Gastroesophageal sphincter (tissue), 4 donors: ENCODE data around the gene IVD. TPM values are rescaled to one million over a fixed set of nuclear protein-coding genes. Genes with fewer than 3 reads are reported as not detected.
A peak's percentile ranks its signal among the peaks of the same experiment; 100 is the strongest.

ENCODE experiments used
- ATAC-seq: fragments of 150-250 bp; one replicate; pipeline ENCODE4 v1.9.1; 2016; ENCODE audit warnings: mild to moderate bottlenecking, moderate library complexity
- H3K27ac ChIP-seq, 4 donors: fragments of 200-600 bp; sonication (generic) in 3 of 4; 1 replicate in 3 of 4; 2 replicates in 1 of 4; pipeline ENCODE4 v1.5.1; 2016 to 2019
- H3K27me3 ChIP-seq: fragments of 200-600 bp; sonication (generic); one replicate; pipeline ENCODE4 v1.5.1; 2019
- H3K36me3 ChIP-seq, 2 donors: fragments of 200-600 bp; sonication (generic); one replicate each; pipeline ENCODE4 v1.5.1; 2019; ENCODE audit warnings: control low read depth in 1 of 2
- H3K4me1 ChIP-seq, 3 donors: fragments of 200-600 bp; sonication (generic); 1 replicate in 2 of 3; 2 replicates in 1 of 3; pipeline ENCODE4 v1.5.1; 2016 to 2019; ENCODE audit warnings: control low read depth in 2 of 3
- H3K4me3 ChIP-seq, 2 donors: fragments of 200-600 bp; sonication (generic); one replicate each; pipeline ENCODE4 v1.5.1; 2019; ENCODE audit warnings: mild to moderate bottlenecking in 1 of 2, moderate library complexity in 1 of 2
- H3K9me3 ChIP-seq, 3 donors: fragments of 200-600 bp; sonication (generic); one replicate each; pipeline ENCODE4 v1.5.1; 2017 to 2019; ENCODE audit warnings: control low read depth in 2 of 3
- EP300 ChIP-seq: sonication (generic); formaldehyde crosslinking; IDR thresholded peaks from one replicate; pipeline ENCODE4 v1.6.1; 2017; ENCODE audit warnings: antibody characterized with exemption, mild to moderate bottlenecking
- POLR2A ChIP-seq, 2 donors: fragments of 450-650 bp; IDR thresholded peaks; one replicate each; pipeline ENCODE4 v1.6.1; 2017; ENCODE audit warnings: antibody characterized with exemption in 2 of 2, mild to moderate bottlenecking in 2 of 2, moderate library complexity in 1 of 2
- POLR2AphosphoS5 ChIP-seq: sonication (generic); formaldehyde crosslinking; IDR thresholded peaks from one replicate; pipeline ENCODE4 v1.6.1; 2017; ENCODE audit warnings: antibody characterized with exemption
- WGBS, 2 donors: methylation state at CpG; one replicate each; pipeline ENCODE4 v1.1.5; 2018; ENCODE audit warnings: low coverage in 1 of 2; 5-methylcytosine and 5-hydroxymethylcytosine counted together
- total RNA-seq, 4 donors: library from RNA; depleted of rRNA; stranded (reverse); fragments of >200 nt; gene quantifications; one replicate each; pipeline ENCODE4 v1.1.0, GENCODE V29; 2016
- TF ChIP-seq, protein P1 (sequence below), 4 experiments: fragments of 200-600 bp in 2 of 4; fragments of 450-650 bp in 2 of 4; sonication (generic) in 1 of 4; IDR thresholded peaks; one replicate each; pipeline ENCODE4 v1.5.1; 2017 to 2019; ENCODE audit warnings: antibody characterized with exemption in 4 of 4, mild to moderate bottlenecking in 2 of 4, moderate library complexity in 2 of 4

Gene IVD
- total RNA-seq, 4 donors from 2014 or later = 26.1 to 80.2 (median 50.1) TPM

DNA sequence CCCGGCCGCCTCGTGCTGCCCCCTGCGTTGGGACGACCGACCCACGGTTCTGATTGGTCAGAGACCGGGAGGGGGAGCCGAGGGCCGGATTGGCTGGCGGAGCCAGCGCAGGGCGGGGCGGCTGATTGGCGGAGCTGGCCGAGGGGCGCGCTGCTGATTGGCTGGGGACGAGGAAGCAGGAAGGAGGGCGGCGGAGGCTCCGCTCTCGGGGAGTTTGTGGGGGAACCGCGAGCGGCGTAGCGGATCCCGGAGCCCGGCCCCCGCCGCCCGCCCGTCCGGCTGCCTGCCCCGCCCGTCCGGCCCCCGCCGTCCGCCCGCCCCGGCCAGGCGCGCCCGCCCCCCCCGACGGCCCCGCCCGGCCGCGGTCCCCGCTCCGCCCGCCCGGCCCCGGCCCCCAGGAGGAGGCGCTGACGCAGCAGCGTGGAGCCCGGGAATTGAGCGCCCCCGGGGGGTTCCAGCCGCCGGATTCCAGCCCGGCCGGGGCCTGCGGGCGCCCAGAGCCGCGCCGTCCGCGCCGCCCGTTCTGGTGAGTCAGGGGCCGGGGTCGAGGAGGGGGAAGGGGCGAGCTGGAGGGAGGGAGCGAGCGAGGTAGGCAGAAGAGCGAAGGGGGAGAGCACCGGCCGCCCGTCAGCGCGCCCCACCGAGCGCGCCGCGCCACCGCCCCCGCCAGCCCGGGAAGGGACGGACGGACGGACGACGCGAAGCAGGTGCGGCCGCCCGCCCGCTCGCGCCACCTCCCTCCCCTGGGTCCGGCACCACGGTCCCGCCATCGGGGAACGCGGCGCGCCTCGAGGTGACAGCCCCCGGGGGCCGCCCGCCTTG is 35.4 kb downstream of the IVD start, which contains the start of gene BAHD1:
BAHD1 (plus strand) TSS at position 211 of the 822 bp plus-strand sequence. CDS start 17,512 bp downstream, outside the sequence.
- WGBS, 2 donors = no CpG with 5 or more reads among the region's 119 CpGs
- H3K27ac ChIP-seq = peak within 1 kb of the TSS in 3 of 4 donors; percentile 83 to 89 (median 88)
- peaks cover 0 to 73% (median 30%) of the 10 kb centered on the region in 3 donors for H3K4me1 ChIP-seq
- TF ChIP-seq EP300 (no peak), POLR2A (IDR thresholded peaks at IDR 0.05) (peak in 1 of 2 donors; percentile 12), POLR2AphosphoS5 (peak; percentile 36)
- H3K36me3 ChIP-seq = no peaks in the 10 kb centered on the region
- peak; percentile 95 for ATAC-seq
- peak within 1 kb of the TSS; percentile 70 to 96 for H3K4me3 ChIP-seq
- H3K27me3 ChIP-seq = peaks cover 34% of the 10 kb centered on the region
- H3K9me3 ChIP-seq = no peaks in the 10 kb centered on the region

DNA sequence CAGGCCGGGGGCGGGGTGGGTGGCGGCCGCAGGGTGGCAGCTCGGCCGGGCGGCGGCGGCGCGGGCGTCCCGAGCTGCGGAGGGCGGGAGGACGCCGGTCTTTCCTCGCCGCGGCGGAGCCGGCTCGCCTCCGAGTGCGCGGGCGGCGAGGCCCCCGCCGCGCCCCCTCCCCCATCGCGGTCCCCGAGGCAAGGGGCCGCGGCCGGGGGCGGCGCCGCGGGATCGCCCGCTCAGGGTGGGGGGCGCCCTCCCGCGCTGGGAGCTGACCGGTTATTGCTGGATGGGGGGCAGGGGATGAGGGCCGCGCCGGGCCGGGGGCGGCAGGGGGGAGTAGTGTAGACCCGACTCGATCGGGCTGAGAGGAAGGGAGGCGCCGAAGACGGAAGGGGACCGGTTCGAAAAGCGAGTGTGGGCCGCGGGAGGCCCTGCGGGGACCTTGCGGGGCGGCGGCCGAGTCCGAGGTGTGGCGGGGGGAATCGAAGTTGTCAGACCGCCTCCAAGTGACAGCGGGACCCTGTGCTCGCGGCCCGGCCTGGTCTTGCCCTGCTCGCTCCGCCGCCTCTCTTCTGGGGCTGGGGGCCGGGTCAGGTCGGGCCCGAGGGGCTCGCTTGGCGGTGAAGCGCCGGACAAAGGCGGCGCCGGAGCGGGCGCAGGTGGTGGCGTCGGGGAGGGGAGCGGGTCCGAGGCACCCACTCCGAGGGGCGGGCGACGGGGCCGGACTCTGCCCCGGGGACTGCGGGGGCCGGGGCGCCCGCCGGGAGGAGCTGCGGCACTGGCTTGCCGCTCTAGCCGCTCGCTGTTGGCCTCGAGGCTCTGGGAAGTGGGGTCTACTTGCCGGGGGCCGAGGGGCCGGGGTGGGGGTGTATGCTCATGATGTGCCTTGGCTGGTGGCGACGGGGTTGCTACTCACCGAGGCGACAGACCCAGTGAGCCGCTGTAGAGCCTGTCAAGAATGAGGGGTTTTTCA is 36.3 kb downstream of the IVD start:
- H3K9me3 ChIP-seq = no peaks in the 10 kb centered on the region
- ATAC-seq = no peak
- peak overlapping the region; percentile 70 to 96 for H3K4me3 ChIP-seq
- WGBS, 2 donors = 0% methylated on average over 5 of the region's 119 CpGs; no CpG with 5 or more reads in 1 of the 2 donors
- H3K27me3 ChIP-seq = peaks cover 25% of the 10 kb centered on the region
- H3K27ac ChIP-seq = peak overlapping the region in 3 of 4 donors; percentile 83 to 89 (median 88)
- H3K36me3 ChIP-seq = no peaks in the 10 kb centered on the region
- peaks cover 0 to 73% (median 21%) of the 10 kb centered on the region in 3 donors for H3K4me1 ChIP-seq
- TF ChIP-seq, protein P1, sequence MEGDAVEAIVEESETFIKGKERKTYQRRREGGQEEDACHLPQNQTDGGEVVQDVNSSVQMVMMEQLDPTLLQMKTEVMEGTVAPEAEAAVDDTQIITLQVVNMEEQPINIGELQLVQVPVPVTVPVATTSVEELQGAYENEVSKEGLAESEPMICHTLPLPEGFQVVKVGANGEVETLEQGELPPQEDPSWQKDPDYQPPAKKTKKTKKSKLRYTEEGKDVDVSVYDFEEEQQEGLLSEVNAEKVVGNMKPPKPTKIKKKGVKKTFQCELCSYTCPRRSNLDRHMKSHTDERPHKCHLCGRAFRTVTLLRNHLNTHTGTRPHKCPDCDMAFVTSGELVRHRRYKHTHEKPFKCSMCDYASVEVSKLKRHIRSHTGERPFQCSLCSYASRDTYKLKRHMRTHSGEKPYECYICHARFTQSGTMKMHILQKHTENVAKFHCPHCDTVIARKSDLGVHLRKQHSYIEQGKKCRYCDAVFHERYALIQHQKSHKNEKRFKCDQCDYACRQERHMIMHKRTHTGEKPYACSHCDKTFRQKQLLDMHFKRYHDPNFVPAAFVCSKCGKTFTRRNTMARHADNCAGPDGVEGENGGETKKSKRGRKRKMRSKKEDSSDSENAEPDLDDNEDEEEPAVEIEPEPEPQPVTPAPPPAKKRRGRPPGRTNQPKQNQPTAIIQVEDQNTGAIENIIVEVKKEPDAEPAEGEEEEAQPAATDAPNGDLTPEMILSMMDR (IDR thresholded peaks at IDR 0.05) = peak in 2 of 4 experiments; percentile 12 to 56
- no peak for TF ChIP-seq EP300

DNA sequence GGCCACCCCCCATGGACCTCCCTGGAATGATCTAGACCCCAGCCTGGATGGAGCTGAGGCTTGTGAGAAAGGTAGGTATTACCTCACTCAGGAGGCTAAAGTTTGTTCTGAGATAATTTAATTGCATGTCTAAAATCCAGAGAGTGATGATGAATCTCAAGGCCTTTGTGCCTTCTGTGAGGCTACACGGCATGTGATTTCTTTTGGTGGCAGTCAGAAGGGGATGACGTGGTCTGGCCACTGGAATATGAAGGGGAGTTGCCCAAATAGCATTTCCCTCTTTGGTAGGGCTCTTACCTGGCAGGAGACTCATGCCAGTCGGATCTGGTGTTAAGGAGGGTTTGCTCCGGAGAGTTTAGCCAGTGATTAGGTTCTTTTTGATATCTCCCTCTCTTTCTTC is 37.7 kb downstream of the IVD start:
- no peak overlapping the region for H3K4me3 ChIP-seq
- H3K27ac ChIP-seq = no peak overlapping the region
- peaks cover 12% of the 10 kb centered on the region for H3K27me3 ChIP-seq
- peaks cover 0 to 67% (median 17%) of the 10 kb centered on the region in 3 donors for H3K4me1 ChIP-seq
- no peaks in the 10 kb centered on the region for H3K9me3 ChIP-seq
- ATAC-seq = no peak
- no peak for TF ChIP-seq EP300
- TF ChIP-seq POLR2AphosphoS5 = no peak
- TF ChIP-seq POLR2A (IDR thresholded peaks at IDR 0.05) = no peak
- TF ChIP-seq, protein P1 (IDR thresholded peaks at IDR 0.05) = no peak
- WGBS, 2 donors = 86% methylated on average over 4 of the region's 4 CpGs
- no peaks in the 10 kb centered on the region for H3K36me3 ChIP-seq

DNA sequence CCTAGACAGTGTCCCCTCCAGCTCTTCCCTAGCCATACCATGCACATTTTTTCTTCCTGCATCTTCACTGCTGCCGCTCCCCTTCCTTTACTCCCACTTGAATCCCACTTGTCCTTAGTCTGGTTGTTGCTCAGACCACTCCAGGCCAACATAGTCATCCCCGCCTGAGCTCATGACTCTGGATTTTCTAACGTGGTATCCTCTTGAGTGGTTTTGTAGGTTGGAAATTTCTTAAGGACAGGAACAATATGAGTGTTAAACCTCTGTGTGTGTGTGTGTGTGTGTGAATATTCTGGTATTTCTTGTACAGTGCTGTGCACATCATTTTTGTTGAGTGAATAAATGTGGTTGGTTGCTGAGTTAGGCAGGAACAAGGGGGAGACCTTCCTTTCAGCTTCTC is 38.3 kb downstream of the IVD start:
- no peaks in the 10 kb centered on the region for H3K36me3 ChIP-seq
- H3K27me3 ChIP-seq = peaks cover 6% of the 10 kb centered on the region
- no peak overlapping the region for H3K4me3 ChIP-seq
- 79 to 86% methylated on average over 1 to 2 of the region's 3 CpGs for WGBS, 2 donors
- peaks cover 0 to 67% (median 17%) of the 10 kb centered on the region in 3 donors for H3K4me1 ChIP-seq
- H3K27ac ChIP-seq = no peak overlapping the region
- no peaks in the 10 kb centered on the region for H3K9me3 ChIP-seq
- ATAC-seq = no peak
- TF ChIP-seq POLR2AphosphoS5 (no peak), EP300 (no peak), POLR2A (IDR thresholded peaks at IDR 0.05) (no peak)
- TF ChIP-seq, protein P1 (IDR thresholded peaks at IDR 0.05) = no peak

DNA sequence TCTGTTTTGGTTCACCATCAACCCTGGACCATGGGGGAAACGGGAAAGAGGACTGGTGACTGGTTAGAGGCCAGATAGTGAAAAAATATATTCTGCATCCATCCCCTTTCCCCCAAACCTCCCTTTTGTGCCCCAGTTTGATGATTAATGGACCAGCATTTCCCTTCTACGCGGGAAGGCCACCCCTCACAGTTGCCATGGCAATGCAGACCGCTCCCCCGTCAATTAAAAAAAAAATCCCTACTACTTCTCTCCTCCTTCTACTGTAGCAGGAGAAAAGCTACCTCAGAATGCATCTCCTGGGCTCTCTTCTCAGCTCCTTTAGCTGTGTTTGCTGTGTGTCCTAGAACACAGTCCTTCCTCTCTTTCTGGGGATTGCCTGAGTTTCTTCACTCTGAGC is 39.1 kb downstream of the IVD start:
- H3K27me3 ChIP-seq = no peaks in the 10 kb centered on the region
- TF ChIP-seq, protein P1 (IDR thresholded peaks at IDR 0.05) = no peak
- TF ChIP-seq POLR2A (IDR thresholded peaks at IDR 0.05) = no peak
- no peak for TF ChIP-seq POLR2AphosphoS5
- peaks cover 0 to 60% (median 13%) of the 10 kb centered on the region in 3 donors for H3K4me1 ChIP-seq
- WGBS, 2 donors = 71 to 81% methylated on average over 5 of the region's 5 CpGs
- no peak overlapping the region for H3K4me3 ChIP-seq
- H3K36me3 ChIP-seq = no peaks in the 10 kb centered on the region
- no peak for ATAC-seq
- no peak overlapping the region for H3K27ac ChIP-seq
- H3K9me3 ChIP-seq = no peaks in the 10 kb centered on the region
